ENCODE measurements around the gene SOX10.

- TF ChIP-seq ZNF143 (CRISPR knock-in tag; IDR thresholded peaks at IDR 0.05) (no peak), EZH2 (conservative IDR thresholded peaks at IDR 0.05; ENCODE audit: low read depth, low read length) (no peak), KDM1A (CRISPR knock-in tag; IDR thresholded peaks at IDR 0.05) (no peak), PHF21A (CRISPR knock-in tag; IDR thresholded peaks at IDR 0.05) (no peak), ZBTB26 (CRISPR knock-in tag; IDR thresholded peaks at IDR 0.05; ENCODE audit: borderline replicate concordance) (no peak)
Observed at GRCh38 chr22:37985751-37986281, 1.5 kb upstream of the SOX10 start.

Data from HepG2 (cell line).